ENCODE results near the gene JADE2. TPM values are rescaled to one million over a fixed set of nuclear protein-coding genes. Genes with fewer than 3 reads are reported as not detected.
A peak's percentile ranks its signal among the peaks of the same experiment; 100 is the strongest.
"Not testable (repeated sequence)": the region's sequence is repeated elsewhere in the genome, so short reads cannot be mapped to it uniquely, and the experiment has no call there.

The JADE2 gene
- total RNA-seq (2014; rRNA removed; shearing (Covaris generic); ENCODE audit: low replicate concordance): 36.4 and 36.9 TPM in 2 replicates

DNA sequence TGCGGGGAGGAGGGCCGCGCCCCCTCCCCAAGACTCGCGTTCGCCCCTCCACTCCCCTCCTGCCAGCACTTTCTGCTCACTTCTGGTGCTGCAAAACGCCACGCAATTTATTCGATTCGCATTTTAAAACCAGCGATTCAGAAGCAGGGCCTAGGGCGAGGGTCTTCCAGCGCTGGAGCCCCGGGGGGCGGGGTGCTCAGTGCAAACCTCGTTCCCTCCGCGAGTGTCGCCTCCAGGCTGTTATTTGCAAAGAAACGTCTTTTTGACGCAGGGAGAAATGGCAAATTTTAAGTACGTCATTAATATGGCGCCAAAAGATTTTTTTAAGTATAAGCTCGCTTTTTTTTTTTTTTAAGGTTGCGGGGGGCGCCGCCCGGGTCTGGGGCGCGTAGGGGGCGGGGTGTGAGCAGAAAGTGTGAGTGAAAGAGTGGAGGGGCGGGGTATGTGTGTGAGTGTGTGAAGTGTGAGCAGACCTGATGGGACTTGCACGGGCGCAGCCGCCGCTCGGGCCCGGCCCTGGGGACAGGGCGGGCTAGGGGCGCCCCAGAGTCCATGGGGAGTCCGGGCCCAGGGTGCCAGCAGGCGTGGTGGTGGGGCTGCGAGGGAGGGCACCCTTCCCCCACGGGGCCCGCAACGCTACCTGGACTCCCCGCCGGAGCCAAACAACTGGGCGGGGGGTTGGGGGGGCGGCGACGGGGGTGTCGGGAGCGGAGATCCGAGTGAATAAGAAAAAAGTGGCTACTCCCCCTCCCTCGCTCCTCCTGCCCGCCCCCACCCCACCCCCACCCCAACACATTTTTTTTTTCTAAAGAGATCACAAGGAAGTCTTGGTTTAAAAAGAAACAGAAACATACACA is at the start of gene JADE2:
JADE2 (plus strand) TSS at position 845 of the 857 bp plus-strand sequence. CDS start 10,188 bp downstream, outside the sequence.
- peak; percentile 72 for DNase-seq (ENCODE audit: low read depth)
- in situ Hi-C loops (cut with HindIII; ENCODE audit: low pct_unique_long_range_greater_than_20kb, low sequenced_read_pairs): no loop called here

DNA sequence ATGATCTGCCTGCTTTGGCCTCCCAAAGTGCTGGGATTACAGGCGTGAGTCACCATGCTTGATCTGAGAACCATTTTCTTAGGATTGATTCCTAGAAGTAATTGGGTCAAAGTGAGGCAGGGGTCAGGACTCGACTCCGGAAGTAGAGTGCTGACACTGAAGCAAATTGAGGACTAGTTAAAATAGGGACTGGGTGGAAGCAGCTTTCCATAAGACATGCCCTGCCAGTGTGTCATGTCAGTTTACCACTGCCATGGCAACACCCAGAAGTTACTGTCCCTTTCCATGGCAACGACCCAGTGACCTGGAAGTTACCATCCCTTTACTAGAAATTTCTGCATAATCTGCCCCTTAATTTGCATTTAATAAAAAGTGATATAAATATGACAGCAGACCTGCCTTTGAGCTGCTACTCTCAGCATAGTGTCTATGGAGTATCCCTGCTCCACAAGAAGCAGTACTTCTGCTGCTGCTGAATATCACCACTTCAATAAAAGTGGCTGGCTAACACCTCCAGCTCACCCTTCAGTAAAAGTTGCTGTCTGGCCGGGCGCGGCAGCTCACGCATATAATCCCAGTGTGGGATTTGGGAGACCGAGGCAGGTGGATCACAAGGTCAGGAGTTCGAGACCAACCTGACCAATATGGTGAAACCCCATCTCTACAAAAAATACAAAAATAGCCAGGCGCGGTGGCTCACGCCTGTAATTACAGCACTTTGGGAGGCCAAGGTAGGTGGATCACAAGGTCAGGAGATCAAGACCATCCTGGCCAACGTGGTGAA is 47.8 kb upstream of the JADE2 start:
- DNase-seq (ENCODE audit: low read depth): peak; percentile 29
- in situ Hi-C loops (cut with HindIII; ENCODE audit: low pct_unique_long_range_greater_than_20kb, low sequenced_read_pairs): no loop called here

GRCh38 chr5:134479839-134480238 is 45.6 kb upstream of the JADE2 start:
- DNase-seq (ENCODE audit: low read depth): no peak
- in situ Hi-C loops (cut with HindIII; ENCODE audit: low pct_unique_long_range_greater_than_20kb, low sequenced_read_pairs): no loop called here

DNA sequence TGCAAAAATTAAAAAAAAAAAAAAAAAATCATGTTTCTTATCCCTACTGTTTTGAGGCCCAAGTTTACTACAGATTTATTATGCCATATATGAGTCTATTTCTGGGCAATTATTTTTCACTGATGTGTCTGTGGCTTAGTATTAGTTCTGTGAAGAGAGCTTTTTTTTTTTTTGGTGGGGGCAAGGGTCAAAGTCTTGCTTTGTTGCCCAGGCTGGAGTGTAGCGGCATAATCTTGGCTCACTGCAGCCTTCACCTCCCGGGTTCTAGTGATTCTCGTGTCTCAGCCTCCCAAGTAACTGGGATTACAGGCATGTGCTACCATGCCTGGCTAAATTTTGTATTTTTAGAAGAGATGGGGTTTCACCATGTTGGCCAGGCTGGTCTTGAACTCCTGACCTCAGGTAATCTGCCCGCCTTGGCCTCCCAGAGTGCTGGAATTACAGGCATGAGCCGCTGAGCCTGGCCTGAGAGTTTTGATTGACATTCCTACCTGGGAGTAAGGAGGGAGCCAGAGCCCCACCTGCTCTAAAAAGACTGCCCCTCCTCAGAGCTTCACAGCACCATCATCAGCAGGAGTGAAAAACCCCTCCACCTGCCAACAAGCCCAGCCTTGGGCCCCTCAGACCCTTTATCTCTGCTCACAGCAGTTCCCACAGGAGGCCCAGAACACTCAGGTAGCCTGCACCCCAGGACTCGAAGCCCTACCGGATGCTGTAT is 36.1 kb upstream of the JADE2 start:
- DNase-seq (ENCODE audit: low read depth): no peak
- in situ Hi-C loops (cut with HindIII; ENCODE audit: low pct_unique_long_range_greater_than_20kb, low sequenced_read_pairs): no loop called here

GRCh38 chr5:134490255-134490924 is 35.1 kb upstream of the JADE2 start:
- DNase-seq (ENCODE audit: low read depth): no peak
- in situ Hi-C loops (cut with HindIII; ENCODE audit: low pct_unique_long_range_greater_than_20kb, low sequenced_read_pairs): no loop called here

DNA sequence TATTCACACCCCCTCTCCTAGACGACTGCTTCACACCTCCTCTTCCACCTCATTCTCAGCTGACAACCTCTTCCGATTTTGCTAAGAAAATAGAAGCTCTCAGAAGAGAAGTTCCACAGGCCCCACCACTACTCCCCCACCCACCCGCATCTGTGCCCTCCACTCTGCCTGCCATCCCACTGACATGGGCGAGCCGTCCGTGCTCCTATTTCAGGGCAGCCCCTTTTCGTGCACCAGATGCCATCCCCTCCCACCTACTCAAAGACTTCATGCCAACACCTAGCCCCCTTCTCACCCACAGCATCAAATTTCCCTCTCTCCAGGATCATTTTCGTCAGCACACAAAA is 34.6 kb upstream of the JADE2 start:
- in situ Hi-C loops (cut with HindIII; ENCODE audit: low pct_unique_long_range_greater_than_20kb, low sequenced_read_pairs): no loop called here

GRCh38 chr5:134491841-134492442 is 33.5 kb upstream of the JADE2 start:
- in situ Hi-C loops (cut with HindIII; ENCODE audit: low pct_unique_long_range_greater_than_20kb, low sequenced_read_pairs): no loop called here
- DNase-seq (ENCODE audit: low read depth): no peak

More for the DNA sequence above, 34.6 kb upstream of the JADE2 start:
- DNase-seq (ENCODE audit: low read depth): no peak

DNA sequence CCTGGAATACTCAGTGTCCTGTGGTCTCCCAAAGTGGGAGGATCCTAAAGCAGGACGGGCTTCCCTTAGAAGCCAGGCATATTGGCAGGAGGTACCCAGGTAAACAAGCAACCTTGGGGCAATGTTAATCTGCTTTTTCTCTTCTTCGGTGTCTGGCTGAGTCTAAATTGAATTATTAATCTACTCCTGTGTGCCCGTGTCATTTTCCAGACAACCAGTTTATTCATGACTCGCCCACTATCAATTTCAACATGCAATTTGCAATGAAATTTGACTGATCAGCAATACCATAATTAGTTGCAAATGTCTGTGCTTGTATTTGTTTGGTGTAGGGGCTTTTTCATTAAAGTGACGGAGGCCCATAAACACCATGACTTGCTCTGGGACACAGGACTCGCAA is 32.9 kb upstream of the JADE2 start:
- in situ Hi-C loops (cut with HindIII; ENCODE audit: low pct_unique_long_range_greater_than_20kb, low sequenced_read_pairs): no loop called here
- DNase-seq (ENCODE audit: low read depth): no peak

DNA sequence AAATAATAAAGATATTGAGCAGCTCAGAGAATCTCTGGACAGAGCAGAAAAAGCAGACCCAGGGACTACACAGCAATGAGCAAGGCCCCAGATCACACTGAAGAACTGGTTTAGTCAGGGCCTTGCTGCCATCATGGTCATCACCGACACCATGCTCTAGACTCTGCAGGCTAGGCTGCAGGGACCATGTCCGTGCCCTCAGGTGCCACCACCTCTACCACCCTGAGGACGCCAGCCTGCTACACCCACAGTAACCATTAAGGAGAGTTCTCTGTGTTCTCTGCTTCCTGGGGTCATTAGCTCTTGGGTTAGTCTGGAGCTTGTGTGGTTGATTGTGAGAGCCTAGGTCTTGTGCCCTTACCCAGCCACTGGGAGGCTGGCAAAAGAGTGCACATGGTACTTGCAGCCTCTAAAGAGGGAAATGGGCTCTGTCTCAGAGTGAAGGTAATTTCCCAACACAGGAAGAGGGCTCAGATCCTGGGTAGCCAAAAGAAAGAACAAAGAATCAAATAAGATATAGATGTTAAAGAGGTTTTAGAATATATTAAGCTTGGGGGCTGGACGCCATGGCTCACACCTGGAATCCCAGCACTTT is 31.9 kb upstream of the JADE2 start:
- no peak for DNase-seq (ENCODE audit: low read depth)
- in situ Hi-C loops (cut with HindIII; ENCODE audit: low pct_unique_long_range_greater_than_20kb, low sequenced_read_pairs): no loop called here

GRCh38 chr5:134494780-134495179 is 30.7 kb upstream of the JADE2 start:
- in situ Hi-C loops (cut with HindIII; ENCODE audit: low pct_unique_long_range_greater_than_20kb, low sequenced_read_pairs): no loop called here
- DNase-seq (ENCODE audit: low read depth): no peak

DNA sequence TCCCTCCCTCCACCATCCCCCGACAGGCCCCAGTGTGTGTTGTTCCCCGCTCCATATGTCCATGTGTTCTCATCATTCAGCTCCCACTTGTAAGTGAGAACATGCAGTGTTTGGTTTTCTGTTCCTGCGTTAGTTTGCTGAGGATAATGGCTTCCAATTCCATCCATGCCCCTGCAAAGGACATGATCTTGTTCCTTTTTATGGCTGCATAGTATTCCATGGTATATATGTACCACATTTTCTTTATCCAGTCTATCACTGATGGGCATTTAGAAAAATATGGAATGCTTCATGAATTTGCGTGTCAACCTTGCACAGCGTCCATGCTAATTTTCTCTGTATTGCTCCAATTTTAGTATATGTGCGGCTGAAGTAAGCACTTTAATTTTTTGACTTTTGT is 25.6 kb upstream of the JADE2 start:
- in situ Hi-C loops (cut with HindIII; ENCODE audit: low pct_unique_long_range_greater_than_20kb, low sequenced_read_pairs); DNase-seq (ENCODE audit: low read depth): not testable (repeated sequence)

GRCh38 chr5:134500699-134501430 is 24.6 kb upstream of the JADE2 start:
- no peak for DNase-seq (ENCODE audit: low read depth)
- in situ Hi-C loops (cut with HindIII; ENCODE audit: low pct_unique_long_range_greater_than_20kb, low sequenced_read_pairs): no loop called here

DNA sequence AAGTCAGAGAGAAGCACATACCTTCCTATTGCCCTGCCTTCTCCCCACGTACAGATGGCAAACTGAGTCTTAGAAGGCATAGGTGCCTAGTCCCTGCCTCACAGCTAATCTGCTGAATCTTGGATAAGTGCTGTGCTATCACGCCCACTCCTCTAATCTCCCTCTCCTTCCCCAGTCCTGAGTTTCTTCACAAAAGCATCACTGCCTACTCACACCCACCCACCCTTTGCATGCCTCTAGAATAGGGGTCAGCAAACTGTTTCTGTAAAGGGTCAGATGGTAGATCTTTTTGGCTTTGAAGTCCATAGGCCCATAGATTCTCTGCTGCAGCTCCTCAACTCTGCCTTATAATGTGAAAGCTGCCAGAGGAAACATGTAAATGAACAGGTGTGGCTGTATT is 23.2 kb upstream of the JADE2 start:
- in situ Hi-C loops (cut with HindIII; ENCODE audit: low pct_unique_long_range_greater_than_20kb, low sequenced_read_pairs): no loop called here
- no peak for DNase-seq (ENCODE audit: low read depth)

DNA sequence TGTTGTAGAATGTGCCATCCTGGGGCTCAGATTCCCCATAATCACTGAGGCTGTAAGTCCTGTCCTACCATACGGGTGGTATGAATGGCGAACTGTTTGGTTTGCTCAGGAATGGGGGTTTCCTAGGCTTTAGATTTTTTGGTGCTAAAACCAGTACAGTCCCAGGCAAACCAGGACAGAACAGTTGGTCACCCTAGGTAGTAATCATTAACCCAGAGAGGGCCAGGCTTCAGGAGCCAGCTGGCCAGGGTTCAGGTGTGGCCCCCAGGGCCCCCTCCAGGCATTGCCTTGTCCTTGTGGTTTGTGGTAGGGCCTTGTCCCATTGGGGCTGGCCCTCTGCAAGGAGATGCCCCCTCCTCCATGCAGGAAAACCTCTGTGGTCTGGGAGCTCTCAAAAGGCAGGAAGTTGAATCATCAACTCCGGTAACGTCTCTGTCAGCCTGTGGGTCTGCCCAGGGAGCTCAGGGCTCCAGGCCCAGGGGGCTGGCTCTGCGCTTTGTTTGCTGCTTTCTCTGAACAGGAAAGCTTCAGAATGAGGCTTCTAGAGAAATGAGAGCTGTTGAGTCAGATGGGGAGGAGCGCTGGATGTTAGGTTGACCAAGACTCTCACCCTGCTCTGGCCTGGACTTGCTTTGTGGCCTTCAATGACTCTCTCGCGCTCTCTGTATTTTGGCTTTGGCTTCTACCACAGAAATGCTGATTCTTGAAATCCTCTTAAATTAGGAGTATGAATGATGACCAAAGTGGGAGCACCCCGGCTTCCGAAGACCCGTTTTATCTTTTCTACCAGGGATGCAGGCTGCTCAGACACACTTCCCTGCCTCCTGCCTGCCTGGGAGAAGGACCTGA is 22.2 kb upstream of the JADE2 start:
- in situ Hi-C loops (cut with HindIII; ENCODE audit: low pct_unique_long_range_greater_than_20kb, low sequenced_read_pairs): no loop called here
- peak; percentile 97 for DNase-seq (ENCODE audit: low read depth)

- in situ Hi-C loops (cut with HindIII; ENCODE audit: low pct_unique_long_range_greater_than_20kb, low sequenced_read_pairs): no loop called here
- no peak for DNase-seq (ENCODE audit: low read depth)
These were observed 21.5 kb upstream of the JADE2 start for GRCh38 chr5:134503937-134504437.

Measured in Caki2 (cell line).